ENCODE results near the gene TMEM132A. TPM values are rescaled to one million over a fixed set of nuclear protein-coding genes. Genes with fewer than 3 reads are reported as not detected.

TMEM132A gene
- total RNA-seq, 1 donor from 2014 or later, result 597 TPM

DNA sequence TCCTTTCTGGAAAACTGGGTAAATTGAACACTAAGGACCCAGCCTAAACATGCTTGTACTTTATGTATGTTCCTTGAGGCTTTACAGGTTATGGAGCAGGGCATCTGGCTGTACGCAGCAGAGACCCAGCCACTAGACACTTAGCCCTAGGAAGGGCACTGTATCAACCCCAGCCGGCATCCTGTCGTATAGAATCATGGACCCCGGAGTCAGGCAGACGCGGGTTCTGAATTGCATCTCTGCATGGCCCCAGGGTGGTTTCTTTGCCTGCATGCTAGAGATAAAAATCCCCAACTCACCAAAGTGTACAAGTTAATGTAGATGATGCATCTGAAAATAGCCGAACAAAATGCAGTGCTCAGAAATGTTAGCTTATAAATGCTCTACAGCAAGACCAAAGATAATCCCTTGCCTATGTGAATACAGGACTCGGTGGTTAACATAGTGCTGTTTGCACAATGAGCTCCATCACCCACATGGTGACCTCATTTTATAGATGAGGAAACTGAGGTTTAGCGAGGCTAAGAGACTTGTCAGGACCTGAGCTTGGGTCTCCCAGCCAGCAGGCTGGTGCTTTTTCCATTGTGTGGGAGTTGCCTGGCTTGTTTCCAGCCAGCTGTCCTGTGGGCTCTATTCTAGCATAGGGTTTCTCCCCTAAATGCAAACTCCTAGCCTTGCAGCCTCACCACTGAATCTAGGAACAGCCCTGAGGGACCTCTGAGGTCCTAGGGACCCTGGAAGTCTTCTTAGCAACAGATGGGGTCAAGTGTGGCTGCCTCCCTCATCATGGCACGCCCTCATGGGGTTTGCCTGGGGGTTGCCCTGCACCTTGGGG lies 54.5 kb downstream of the TMEM132A start:
- no peak for DNase-seq (ENCODE audit: low read depth)

DNA sequence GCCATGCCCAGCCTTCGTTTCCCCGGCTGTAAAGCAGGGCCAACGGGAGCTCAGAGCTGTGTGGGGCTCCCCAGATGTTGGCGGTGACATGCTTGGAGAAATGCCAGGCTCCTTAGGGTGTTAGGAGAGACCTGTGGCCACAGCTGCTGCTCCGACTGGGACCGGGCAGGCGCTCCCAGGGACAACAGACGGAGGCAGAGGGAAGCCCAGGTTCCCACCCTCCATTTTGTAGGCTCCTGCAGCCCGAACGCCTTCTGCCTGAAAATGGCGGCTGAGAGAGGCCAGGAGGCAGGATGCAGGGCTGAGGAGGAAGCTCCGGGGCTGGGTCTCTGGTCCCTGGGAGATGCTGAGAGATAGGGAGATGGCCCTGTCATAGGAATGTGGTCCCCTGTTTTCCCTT lies 57.3 kb downstream of the TMEM132A start:
- H3K27me3 ChIP-seq (ENCODE audit: control insufficient read depth, insufficient read depth, low read length), result peaks cover 2% of the 10 kb centered on the region
- DNase-seq (ENCODE audit: low read depth), result no peak
- H3K4me3 ChIP-seq (ENCODE audit: low read depth, low read length), result no peak overlapping the region
- no peaks in the 10 kb centered on the region for H3K36me3 ChIP-seq (ENCODE audit: control insufficient read depth, insufficient read depth, low read length)
- TF ChIP-seq, protein P1, sequence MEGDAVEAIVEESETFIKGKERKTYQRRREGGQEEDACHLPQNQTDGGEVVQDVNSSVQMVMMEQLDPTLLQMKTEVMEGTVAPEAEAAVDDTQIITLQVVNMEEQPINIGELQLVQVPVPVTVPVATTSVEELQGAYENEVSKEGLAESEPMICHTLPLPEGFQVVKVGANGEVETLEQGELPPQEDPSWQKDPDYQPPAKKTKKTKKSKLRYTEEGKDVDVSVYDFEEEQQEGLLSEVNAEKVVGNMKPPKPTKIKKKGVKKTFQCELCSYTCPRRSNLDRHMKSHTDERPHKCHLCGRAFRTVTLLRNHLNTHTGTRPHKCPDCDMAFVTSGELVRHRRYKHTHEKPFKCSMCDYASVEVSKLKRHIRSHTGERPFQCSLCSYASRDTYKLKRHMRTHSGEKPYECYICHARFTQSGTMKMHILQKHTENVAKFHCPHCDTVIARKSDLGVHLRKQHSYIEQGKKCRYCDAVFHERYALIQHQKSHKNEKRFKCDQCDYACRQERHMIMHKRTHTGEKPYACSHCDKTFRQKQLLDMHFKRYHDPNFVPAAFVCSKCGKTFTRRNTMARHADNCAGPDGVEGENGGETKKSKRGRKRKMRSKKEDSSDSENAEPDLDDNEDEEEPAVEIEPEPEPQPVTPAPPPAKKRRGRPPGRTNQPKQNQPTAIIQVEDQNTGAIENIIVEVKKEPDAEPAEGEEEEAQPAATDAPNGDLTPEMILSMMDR (IDR thresholded peaks at IDR 0.05; ENCODE audit: insufficient read depth, low read length, poor library complexity, severe bottlenecking), result no peak

More for the DNA sequence above, 54.5 kb downstream of the TMEM132A start:
- H3K4me3 ChIP-seq (ENCODE audit: low read depth, low read length), result no peak overlapping the region
- TF ChIP-seq, protein P1 (IDR thresholded peaks at IDR 0.05; ENCODE audit: insufficient read depth, low read length, poor library complexity, severe bottlenecking), result no peak
- no peaks in the 10 kb centered on the region for H3K36me3 ChIP-seq (ENCODE audit: control insufficient read depth, insufficient read depth, low read length)
- no peaks in the 10 kb centered on the region for H3K27me3 ChIP-seq (ENCODE audit: control insufficient read depth, insufficient read depth, low read length)

DNA sequence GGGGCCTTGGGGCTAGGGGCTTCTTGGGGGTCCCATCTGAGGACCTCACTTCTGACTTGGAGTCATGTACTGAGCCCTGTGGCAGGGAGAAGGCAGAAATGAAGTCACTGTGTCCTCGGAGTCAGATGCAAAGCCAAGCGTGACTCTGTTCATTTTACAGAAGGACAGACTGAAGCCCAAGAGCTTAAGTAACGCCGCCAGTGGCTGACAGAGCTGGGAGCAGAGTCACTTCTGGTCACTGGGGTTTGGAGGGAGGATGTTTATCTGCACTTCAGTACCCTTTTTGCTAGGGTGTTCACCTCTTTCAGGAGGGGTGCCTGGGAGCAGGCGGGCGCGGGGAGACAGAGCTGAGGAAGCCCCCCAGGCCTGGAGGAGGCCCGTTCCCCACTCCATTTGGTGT lies 57.9 kb downstream of the TMEM132A start:
- DNase-seq (ENCODE audit: low read depth), result no peak
- peaks cover 2% of the 10 kb centered on the region for H3K27me3 ChIP-seq (ENCODE audit: control insufficient read depth, insufficient read depth, low read length)
- TF ChIP-seq, protein P1 (IDR thresholded peaks at IDR 0.05; ENCODE audit: insufficient read depth, low read length, poor library complexity, severe bottlenecking), result no peak
- no peak overlapping the region for H3K4me3 ChIP-seq (ENCODE audit: low read depth, low read length)
- no peaks in the 10 kb centered on the region for H3K36me3 ChIP-seq (ENCODE audit: control insufficient read depth, insufficient read depth, low read length)

DNA sequence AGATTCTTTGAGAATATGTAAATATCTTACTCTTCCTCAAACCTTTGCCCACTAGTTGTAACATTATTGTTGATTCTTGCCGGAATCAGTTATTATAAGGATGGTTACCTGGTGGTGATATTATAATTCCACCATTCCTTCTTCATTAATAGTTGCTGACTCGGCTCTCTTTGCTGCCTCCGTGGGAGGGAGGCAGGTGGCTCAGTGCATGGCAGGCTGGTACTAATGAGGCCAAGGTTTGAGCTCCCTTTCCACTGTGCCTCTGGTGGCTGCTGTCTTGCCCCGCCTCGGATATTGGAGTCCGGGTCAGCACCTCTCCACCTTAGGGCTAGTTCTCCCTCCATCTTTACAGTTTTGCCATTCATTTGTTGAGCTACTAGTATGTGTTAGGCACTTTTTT lies 59.9 kb downstream of the TMEM132A start:
- H3K36me3 ChIP-seq (ENCODE audit: control insufficient read depth, insufficient read depth, low read length), result no peaks in the 10 kb centered on the region
- no peak overlapping the region for H3K4me3 ChIP-seq (ENCODE audit: low read depth, low read length)
- peaks cover 12% of the 10 kb centered on the region for H3K27me3 ChIP-seq (ENCODE audit: control insufficient read depth, insufficient read depth, low read length)
- TF ChIP-seq, protein P1 (IDR thresholded peaks at IDR 0.05; ENCODE audit: insufficient read depth, low read length, poor library complexity, severe bottlenecking), result no peak
- no peak for DNase-seq (ENCODE audit: low read depth)

DNA sequence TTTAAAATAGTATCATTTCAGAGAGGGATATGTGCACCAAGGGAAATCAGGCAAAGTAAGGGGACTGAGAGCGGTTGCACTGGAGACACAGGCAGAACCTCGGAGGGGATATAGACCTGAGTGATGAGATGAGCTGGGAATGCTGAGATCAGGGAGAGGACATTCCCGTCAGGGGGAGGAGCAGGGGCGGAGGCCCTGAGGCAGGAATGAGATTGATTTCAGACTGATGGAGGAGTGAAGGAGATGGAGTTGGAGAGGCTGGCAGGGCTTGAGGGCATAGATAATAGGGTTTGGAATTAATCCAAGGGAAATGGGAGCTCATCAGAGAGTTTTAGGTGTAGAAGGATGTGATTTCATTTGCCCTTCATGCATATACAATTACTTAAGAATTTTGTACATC lies 60.4 kb downstream of the TMEM132A start:
- TF ChIP-seq, protein P1 (IDR thresholded peaks at IDR 0.05; ENCODE audit: insufficient read depth, low read length, poor library complexity, severe bottlenecking), result no peak
- Histone ChIP-seq H3K4me3 (ENCODE audit: low read depth, low read length) (no peak overlapping the region), H3K27me3 (ENCODE audit: control insufficient read depth, insufficient read depth, low read length) (peaks cover 14% of the 10 kb centered on the region), H3K36me3 (ENCODE audit: control insufficient read depth, insufficient read depth, low read length) (no peaks in the 10 kb centered on the region)
- DNase-seq (ENCODE audit: low read depth), result no peak

DNA sequence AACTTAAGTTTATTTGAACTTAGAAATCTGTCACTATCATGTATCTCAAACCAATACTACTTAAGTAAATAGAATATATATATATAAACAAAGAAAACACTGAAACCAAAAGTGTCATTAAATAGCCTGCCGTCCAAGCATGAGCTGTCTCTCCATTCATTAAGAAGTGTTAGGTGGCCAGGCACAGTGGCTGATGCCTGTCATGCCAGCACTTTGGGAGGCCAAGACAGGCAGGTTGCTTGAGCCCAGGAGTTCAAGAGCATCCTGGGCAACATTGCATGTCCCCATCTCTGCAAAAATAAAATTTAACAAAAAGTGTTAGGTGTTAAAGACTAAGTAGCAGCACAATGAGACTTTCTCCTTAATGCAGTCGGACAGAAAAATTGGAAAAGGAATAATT lies 61.2 kb downstream of the TMEM132A start:
- H3K27me3 ChIP-seq (ENCODE audit: control insufficient read depth, insufficient read depth, low read length), result peaks cover 14% of the 10 kb centered on the region
- no peaks in the 10 kb centered on the region for H3K36me3 ChIP-seq (ENCODE audit: control insufficient read depth, insufficient read depth, low read length)
- H3K4me3 ChIP-seq (ENCODE audit: low read depth, low read length), result no peak overlapping the region
- TF ChIP-seq, protein P1 (IDR thresholded peaks at IDR 0.05; ENCODE audit: insufficient read depth, low read length, poor library complexity, severe bottlenecking), result no peak
- no peak for DNase-seq (ENCODE audit: low read depth)

Data from kidney epithelial cell (primary cell).